GM12878 (cell line): ENCODE results near the gene SYT14. TPM values are rescaled to one million over a fixed set of nuclear protein-coding genes. Genes with fewer than 3 reads are reported as not detected.

Experiments used
- ATAC-seq: fragments of 200-7000 bp; cut with Tn5 transposase; 3 replicates; pipeline ENCODE4 v1.9.1; 2020; ENCODE audit warnings: mild to moderate bottlenecking, moderate library complexity
- BruUV-seq: library from RNA; stranded (reverse); fragments of 400-500 nt; replicated peaks from 2 replicates; lab custom pipeline; 2021; lab: Mats Ljungman, UMichigan
- CTCF ChIA-PET: fragments of 300-600 bp; sonication (Branson Sonifier 250); formaldehyde crosslinking; extraction: SDS; loops from one replicate; lab custom pipeline; 2021; ENCODE audit warnings: inconsistent platforms; lab: Yijun Ruan, JAX
- POLR2A ChIA-PET: fragments of 350-600 bp; formaldehyde crosslinking; extraction: SDS; loops from one replicate; lab custom pipeline; 2021; ENCODE audit warnings: inconsistent platforms; lab: Charles Lee
- RAD21 ChIA-PET: fragments of 300-600 bp; sonication (Branson Sonifier 250); formaldehyde crosslinking; loops from one replicate; lab custom pipeline; 2023; ENCODE audit warnings: antibody characterized with exemption; ENCODE audit not compliant: unreplicated experiment; lab: Charles Lee
- SMC1A ChIA-PET: fragments of 300-600 bp; sonication (Branson Sonifier 250); formaldehyde crosslinking; loops from one replicate; lab custom pipeline; 2023; ENCODE audit not compliant: unreplicated experiment, uncharacterized antibody; lab: Charles Lee
- DNase-seq: peaks from one replicate; pipeline ENCODE4 v3.0.0-alpha.2; 2011; ENCODE audit warnings: low read depth, low spot score
- FAIRE-seq: peaks from 3 replicates; lab custom pipeline; 2011; peaks lifted over from hg19 to GRCh38; lab: Jason Lieb, UNC
- H2AFZ ChIP-seq: 2 replicates; pipeline ENCODE4 v1.6.0; 2011; ENCODE audit warnings: low read depth, low read length, control low read depth; ENCODE audit not compliant: control insufficient read depth
- H3K27ac ChIP-seq: 2 replicates; pipeline ENCODE4 v1.5.1; 2011; ENCODE audit warnings: control low read depth; ENCODE audit not compliant: control insufficient read depth, insufficient read depth
- H3K27me3 ChIP-seq, 2 experiments: replicated peaks in 1 of 2; 2 replicates each; pipeline versions ENCODE4 v1.6.0 to v1.6.1; 2011; ENCODE audit warnings: low read length in 1 of 2; ENCODE audit not compliant: control insufficient read depth in 2 of 2, insufficient read depth in 2 of 2
- H3K36me3 ChIP-seq, 2 experiments: 2 replicates each; pipeline ENCODE4 v1.5.1; 2011; ENCODE audit warnings: low read length in 1 of 2; ENCODE audit not compliant: control insufficient read depth in 2 of 2, insufficient read depth in 2 of 2
- H3K4me1 ChIP-seq: 2 replicates; pipeline ENCODE4 v1.6.1; 2011; ENCODE audit warnings: mild to moderate bottlenecking, low read length, moderate library complexity, mixed read lengths; ENCODE audit not compliant: control insufficient read depth, insufficient read depth
- H3K4me2 ChIP-seq: 2 replicates; pipeline ENCODE4 v1.6.0; 2011; ENCODE audit warnings: control low read depth; ENCODE audit not compliant: control insufficient read depth, insufficient read depth
- H3K4me3 ChIP-seq: fragments of 200-600 bp; sonication (generic); 2 replicates; pipeline ENCODE4 v1.5.1; 2016
- H3K79me2 ChIP-seq: 2 replicates; pipeline ENCODE4 v1.6.0; 2011; ENCODE audit warnings: low read length; ENCODE audit not compliant: control insufficient read depth, insufficient read depth
- H3K9ac ChIP-seq: 2 replicates; pipeline ENCODE4 v1.8.0; 2011; ENCODE audit warnings: low read length, control low read depth, mixed read lengths; ENCODE audit not compliant: control insufficient read depth, insufficient read depth
- H3K9me3 ChIP-seq: replicated peaks from 3 replicates; pipeline ENCODE4 v1.5.1; 2011; ENCODE audit warnings: mild to moderate bottlenecking, low read length; ENCODE audit not compliant: control insufficient read depth, insufficient read depth
- H4K20me1 ChIP-seq: 2 replicates; pipeline ENCODE4 v1.6.0; 2011; ENCODE audit not compliant: control insufficient read depth, insufficient read depth
- BACH1 ChIP-seq: fragments of 450-650 bp; IDR thresholded peaks from 2 replicates; pipeline ENCODE4 v1.6.1; 2017; ENCODE audit warnings: mild to moderate bottlenecking, borderline replicate concordance
- CHD1 ChIP-seq: IDR thresholded peaks from 2 replicates; pipeline ENCODE4 v1.6.1; 2012; ENCODE audit warnings: low read depth, low read length, improper control_type of control experiment
- MEF2B ChIP-seq: fragments of 450-650 bp; IDR thresholded peaks from 2 replicates; pipeline ENCODE4 v1.6.1; 2018; ENCODE audit warnings: mild to moderate bottlenecking, moderate library complexity; ENCODE audit not compliant: partially characterized antibody, poor library complexity, severe bottlenecking
- NR2F1 ChIP-seq: fragments of 450-650 bp; conservative IDR thresholded peaks from 2 replicates; pipeline ENCODE4 v1.6.1; 2017; ENCODE audit warnings: mild to moderate bottlenecking
- SREBF1 ChIP-seq: IDR thresholded peaks from 2 replicates; pipeline ENCODE4 v1.6.1; 2012; ENCODE audit warnings: mild to moderate bottlenecking, low read length
- TARDBP ChIP-seq: IDR thresholded peaks from 2 replicates; pipeline ENCODE4 v1.6.1; 2016; ENCODE audit warnings: borderline replicate concordance
- TCF12 ChIP-seq: IDR thresholded peaks from 2 replicates; pipeline ENCODE4 v1.6.1; 2011; ENCODE audit warnings: low read depth, mild to moderate bottlenecking, low read length
- ZNF384 ChIP-seq: IDR thresholded peaks from 2 replicates; pipeline ENCODE4 v1.6.1; 2012; ENCODE audit warnings: low read depth, mild to moderate bottlenecking, low read length, improper control_type of control experiment, borderline replicate concordance
- ZNF622 ChIP-seq: fragments of 450-650 bp; IDR thresholded peaks from 2 replicates; pipeline ENCODE4 v1.6.1; 2017; ENCODE audit warnings: mild to moderate bottlenecking, inconsistent platforms
- WGBS: methylation state at CpG from one replicate; pipeline ENCODE4 v1.1.6; 2016; ENCODE audit warnings: low lambda C conversion rate; ENCODE audit not compliant: insufficient replicate concordance, insufficient coverage; ENCODE audit errors: missing lambda C conversion rate; 5-methylcytosine and 5-hydroxymethylcytosine counted together
- in situ Hi-C: fragments of 300-500 bp; cut with MboI; formaldehyde crosslinking; loops from 9 replicates; pipeline ENCODE4 v1.14.3; 2018; ENCODE audit warnings: mixed read lengths
- intact Hi-C: fragments of 100-400 bp; cut with micrococcal nuclease; formaldehyde crosslinking; loops from one replicate; pipeline ENCODE4 v1.14.2; 2022; ENCODE audit not compliant: unreplicated experiment
- polyA plus RNA-seq, 11 experiments: library from polyadenylated mRNA; depleted of rRNA in 4 of 11; unstranded in 6 of 11; stranded (reverse) in 5 of 11; fragments of >200 nt; fragmentation: Nextera tagmentation in 4 of 11; fragmentation: Illumina TruSeq in 1 of 11; extraction: Ambion mirVana in 4 of 11; extraction: Trizol in 1 of 11; gene quantifications; 1 replicate in 1 of 11; 2 replicates in 10 of 11; pipeline versions ENCODE4 v1.2.1 to v1.2.3, GENCODE V29; 2011 to 2016; ENCODE audit warnings: inconsistent platforms in 2 of 11, missing spikeins in 2 of 11, low read depth in 1 of 11
- total RNA-seq, 4 experiments: library from RNA; depleted of rRNA in 3 of 4; stranded (reverse); fragments of >200 nt in 3 of 4; fragmentation: Illumina TruSeq in 1 of 4; extraction: Trizol in 1 of 4; gene quantifications; 2 replicates each; pipeline versions ENCODE4 v1.2.1 to v1.2.3, GENCODE V29; 2013 to 2021
- TF ChIP-seq, protein P1 (sequence below): IDR thresholded peaks from 2 replicates; pipeline ENCODE4 v1.6.1; 2011; ENCODE audit warnings: low read depth, mild to moderate bottlenecking, low read length, moderate library complexity, borderline replicate concordance; ENCODE audit errors: extremely low read depth
- TF ChIP-seq, protein P2 (sequence below): fragments of 450-650 bp; IDR thresholded peaks from 2 replicates; pipeline ENCODE4 v1.6.1; 2017; ENCODE audit warnings: mild to moderate bottlenecking, moderate library complexity
- TF ChIP-seq, protein P3 (sequence below): fragments of 450-650 bp; IDR thresholded peaks from 2 replicates; pipeline ENCODE4 v1.6.1; 2016; ENCODE audit warnings: mild to moderate bottlenecking, moderate library complexity, borderline replicate concordance

The SYT14 gene
- total and polyA plus RNA-seq, 10 of the 15 experiments (the other 5 are each of a cell fraction or from before 2014, with no cell fraction given): under 0.01 TPM; not detected in 9

DNA sequence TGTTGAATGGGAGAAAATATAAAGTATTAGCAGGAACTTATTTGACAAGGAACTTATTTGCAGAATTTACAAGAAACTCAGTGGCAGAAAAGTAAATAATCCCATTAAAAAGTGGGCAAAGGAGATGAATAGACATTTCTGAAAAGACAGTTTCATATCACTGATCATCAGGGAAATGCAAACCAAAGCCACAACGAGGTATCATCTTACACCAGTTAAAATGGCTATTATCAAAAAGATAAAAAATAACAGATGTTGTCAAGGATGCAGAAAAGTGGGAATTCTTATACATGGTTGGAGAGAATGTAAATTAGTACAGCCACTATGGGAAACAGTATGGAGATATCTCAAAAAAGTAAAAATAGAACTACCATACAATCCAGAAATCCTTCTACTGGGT lies 61.0 kb downstream of the SYT14 start (continued):
- no peak for TF ChIP-seq CHD1
- TF ChIP-seq MEF2B: no peak
- no peak for TF ChIP-seq BACH1
- TF ChIP-seq, protein P1, sequence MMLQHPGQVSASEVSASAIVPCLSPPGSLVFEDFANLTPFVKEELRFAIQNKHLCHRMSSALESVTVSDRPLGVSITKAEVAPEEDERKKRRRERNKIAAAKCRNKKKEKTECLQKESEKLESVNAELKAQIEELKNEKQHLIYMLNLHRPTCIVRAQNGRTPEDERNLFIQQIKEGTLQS: no peak
- TF ChIP-seq ZNF622: no peak
- TF ChIP-seq, all 136 proteins: peak for 0

DNA sequence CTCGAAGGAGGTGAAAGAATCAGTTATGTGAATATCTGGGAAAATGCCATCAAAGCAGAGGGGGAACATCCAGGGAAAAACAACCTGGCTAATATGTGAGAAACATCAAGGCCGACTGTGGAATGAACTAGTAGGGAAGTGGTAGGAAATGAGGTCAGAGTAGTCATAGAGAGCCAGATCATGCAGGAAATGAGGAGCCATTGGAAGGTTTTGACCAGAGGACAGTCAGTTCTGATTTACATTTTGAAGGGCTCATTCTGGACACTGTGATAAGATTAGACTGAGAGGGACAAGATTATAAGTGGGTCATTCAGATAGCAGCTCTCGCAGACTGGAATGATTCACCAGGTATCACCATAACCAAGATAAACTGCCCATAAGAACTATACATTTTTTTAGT lies 63.7 kb downstream of the SYT14 start:
- in situ Hi-C loops (no loop called here), intact Hi-C loops (no loop called here)
- H3K79me2 ChIP-seq: no peaks in the 10 kb centered on the region
- H3K4me3 ChIP-seq: no peak overlapping the region
- H3K27me3 ChIP-seq: no peaks in the 10 kb centered on the region
- H3K4me2 ChIP-seq: no peak overlapping the region
- H2AFZ ChIP-seq: no peak overlapping the region
- 16% methylated on average over 3 of the region's 3 CpGs for WGBS
- DNase-seq: no peak
- ChIA-PET SMC1A (no interaction called here), POLR2A (no interaction called here), RAD21 (no interaction called here), CTCF (no interaction called here)
- BruUV-seq: no TSS peak
- no peaks in the 10 kb centered on the region for H3K36me3 ChIP-seq
- H4K20me1 ChIP-seq: no peaks in the 10 kb centered on the region
- no peaks in the 10 kb centered on the region for H3K9me3 ChIP-seq
- no peak overlapping the region for H3K9ac ChIP-seq
- H3K27ac ChIP-seq: no peak overlapping the region
- no peak for ATAC-seq
- FAIRE-seq: no peak
- no peaks in the 10 kb centered on the region for H3K4me1 ChIP-seq
- TF ChIP-seq TARDBP (no peak), NR2F1 (no peak), ZNF384 (no peak), SREBF1 (no peak), TCF12 (no peak)
- TF ChIP-seq, protein P2, sequence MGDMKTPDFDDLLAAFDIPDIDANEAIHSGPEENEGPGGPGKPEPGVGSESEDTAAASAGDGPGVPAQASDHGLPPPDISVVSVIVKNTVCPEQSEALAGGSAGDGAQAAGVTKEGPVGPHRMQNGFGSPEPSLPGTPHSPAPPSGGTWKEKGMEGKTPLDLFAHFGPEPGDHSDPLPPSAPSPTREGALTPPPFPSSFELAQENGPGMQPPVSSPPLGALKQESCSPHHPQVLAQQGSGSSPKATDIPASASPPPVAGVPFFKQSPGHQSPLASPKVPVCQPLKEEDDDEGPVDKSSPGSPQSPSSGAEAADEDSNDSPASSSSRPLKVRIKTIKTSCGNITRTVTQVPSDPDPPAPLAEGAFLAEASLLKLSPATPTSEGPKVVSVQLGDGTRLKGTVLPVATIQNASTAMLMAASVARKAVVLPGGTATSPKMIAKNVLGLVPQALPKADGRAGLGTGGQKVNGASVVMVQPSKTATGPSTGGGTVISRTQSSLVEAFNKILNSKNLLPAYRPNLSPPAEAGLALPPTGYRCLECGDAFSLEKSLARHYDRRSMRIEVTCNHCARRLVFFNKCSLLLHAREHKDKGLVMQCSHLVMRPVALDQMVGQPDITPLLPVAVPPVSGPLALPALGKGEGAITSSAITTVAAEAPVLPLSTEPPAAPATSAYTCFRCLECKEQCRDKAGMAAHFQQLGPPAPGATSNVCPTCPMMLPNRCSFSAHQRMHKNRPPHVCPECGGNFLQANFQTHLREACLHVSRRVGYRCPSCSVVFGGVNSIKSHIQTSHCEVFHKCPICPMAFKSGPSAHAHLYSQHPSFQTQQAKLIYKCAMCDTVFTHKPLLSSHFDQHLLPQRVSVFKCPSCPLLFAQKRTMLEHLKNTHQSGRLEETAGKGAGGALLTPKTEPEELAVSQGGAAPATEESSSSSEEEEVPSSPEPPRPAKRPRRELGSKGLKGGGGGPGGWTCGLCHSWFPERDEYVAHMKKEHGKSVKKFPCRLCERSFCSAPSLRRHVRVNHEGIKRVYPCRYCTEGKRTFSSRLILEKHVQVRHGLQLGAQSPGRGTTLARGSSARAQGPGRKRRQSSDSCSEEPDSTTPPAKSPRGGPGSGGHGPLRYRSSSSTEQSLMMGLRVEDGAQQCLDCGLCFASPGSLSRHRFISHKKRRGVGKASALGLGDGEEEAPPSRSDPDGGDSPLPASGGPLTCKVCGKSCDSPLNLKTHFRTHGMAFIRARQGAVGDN: no peak
- TF ChIP-seq, protein P3, sequence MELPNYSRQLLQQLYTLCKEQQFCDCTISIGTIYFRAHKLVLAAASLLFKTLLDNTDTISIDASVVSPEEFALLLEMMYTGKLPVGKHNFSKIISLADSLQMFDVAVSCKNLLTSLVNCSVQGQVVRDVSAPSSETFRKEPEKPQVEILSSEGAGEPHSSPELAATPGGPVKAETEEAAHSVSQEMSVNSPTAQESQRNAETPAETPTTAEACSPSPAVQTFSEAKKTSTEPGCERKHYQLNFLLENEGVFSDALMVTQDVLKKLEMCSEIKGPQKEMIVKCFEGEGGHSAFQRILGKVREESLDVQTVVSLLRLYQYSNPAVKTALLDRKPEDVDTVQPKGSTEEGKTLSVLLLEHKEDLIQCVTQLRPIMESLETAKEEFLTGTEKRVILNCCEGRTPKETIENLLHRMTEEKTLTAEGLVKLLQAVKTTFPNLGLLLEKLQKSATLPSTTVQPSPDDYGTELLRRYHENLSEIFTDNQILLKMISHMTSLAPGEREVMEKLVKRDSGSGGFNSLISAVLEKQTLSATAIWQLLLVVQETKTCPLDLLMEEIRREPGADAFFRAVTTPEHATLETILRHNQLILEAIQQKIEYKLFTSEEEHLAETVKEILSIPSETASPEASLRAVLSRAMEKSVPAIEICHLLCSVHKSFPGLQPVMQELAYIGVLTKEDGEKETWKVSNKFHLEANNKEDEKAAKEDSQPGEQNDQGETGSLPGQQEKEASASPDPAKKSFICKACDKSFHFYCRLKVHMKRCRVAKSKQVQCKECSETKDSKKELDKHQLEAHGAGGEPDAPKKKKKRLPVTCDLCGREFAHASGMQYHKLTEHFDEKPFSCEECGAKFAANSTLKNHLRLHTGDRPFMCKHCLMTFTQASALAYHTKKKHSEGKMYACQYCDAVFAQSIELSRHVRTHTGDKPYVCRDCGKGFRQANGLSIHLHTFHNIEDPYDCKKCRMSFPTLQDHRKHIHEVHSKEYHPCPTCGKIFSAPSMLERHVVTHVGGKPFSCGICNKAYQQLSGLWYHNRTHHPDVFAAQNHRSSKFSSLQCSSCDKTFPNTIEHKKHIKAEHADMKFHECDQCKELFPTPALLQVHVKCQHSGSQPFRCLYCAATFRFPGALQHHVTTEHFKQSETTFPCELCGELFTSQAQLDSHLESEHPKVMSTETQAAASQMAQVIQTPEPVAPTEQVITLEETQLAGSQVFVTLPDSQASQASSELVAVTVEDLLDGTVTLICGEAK: no peak
